GM19035 (cell line): Measurements from ENCODE around the gene ENSA.
"Not testable (repeated sequence)": the region's sequence is repeated elsewhere in the genome, so short reads cannot be mapped to it uniquely, and the experiment has no call there.

ENCODE experiments used
- ATAC-seq: cut with Tn5 transposase; IDR thresholded peaks from one replicate; pipeline ENCODE4 v1.9.1; 2021; ENCODE audit not compliant: unreplicated experiment

Gene ENSA

DNA sequence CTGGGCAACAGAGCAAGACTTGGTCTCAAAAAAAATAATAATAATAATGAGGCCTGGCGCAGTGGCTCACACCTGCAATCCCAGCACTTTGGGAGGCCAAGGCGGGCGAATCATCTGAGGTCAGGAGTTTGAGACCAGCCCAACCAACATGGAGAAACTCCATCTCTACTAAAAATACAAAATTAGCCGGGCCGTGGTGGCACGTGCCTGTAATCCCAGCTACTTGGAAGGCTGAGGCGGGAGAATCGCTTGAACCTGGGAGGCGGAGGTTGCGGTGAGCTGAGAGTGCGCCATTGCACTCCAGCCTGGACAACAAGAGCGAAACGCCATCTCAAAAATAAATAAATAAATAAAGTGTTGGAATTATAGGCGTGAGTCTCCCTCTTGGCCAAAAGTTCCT, 47.5 kb downstream of the ENSA start:
- not testable (repeated sequence) for ATAC-seq

- ATAC-seq, result not testable (repeated sequence)
Measured at GRCh38 chr1:150581437-150581836, 48.0 kb downstream of the ENSA start.

DNA sequence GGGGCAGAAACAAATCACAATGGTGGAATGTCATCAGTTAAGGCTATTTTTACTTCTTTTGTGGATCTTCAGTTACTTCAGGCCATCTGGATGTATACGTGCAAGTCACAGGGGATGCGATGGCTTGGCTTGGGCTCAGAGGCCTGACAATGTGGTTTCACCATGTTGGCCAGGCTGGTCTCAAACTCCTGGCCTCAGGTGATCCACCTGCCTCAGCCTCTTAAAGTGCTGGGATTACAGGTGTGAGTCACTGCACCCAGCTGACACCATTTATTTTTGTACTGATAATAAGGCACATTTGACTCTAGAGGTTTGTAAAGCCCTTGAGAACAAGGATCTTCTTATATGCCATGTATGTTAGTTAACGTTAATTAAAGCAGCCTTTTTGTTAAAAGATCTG, 48.4 kb downstream of the ENSA start:
- ATAC-seq, result not testable (repeated sequence)

- no peak for ATAC-seq
Measured at GRCh38 chr1:150579945-150580642, 49.3 kb downstream of the ENSA start.

DNA sequence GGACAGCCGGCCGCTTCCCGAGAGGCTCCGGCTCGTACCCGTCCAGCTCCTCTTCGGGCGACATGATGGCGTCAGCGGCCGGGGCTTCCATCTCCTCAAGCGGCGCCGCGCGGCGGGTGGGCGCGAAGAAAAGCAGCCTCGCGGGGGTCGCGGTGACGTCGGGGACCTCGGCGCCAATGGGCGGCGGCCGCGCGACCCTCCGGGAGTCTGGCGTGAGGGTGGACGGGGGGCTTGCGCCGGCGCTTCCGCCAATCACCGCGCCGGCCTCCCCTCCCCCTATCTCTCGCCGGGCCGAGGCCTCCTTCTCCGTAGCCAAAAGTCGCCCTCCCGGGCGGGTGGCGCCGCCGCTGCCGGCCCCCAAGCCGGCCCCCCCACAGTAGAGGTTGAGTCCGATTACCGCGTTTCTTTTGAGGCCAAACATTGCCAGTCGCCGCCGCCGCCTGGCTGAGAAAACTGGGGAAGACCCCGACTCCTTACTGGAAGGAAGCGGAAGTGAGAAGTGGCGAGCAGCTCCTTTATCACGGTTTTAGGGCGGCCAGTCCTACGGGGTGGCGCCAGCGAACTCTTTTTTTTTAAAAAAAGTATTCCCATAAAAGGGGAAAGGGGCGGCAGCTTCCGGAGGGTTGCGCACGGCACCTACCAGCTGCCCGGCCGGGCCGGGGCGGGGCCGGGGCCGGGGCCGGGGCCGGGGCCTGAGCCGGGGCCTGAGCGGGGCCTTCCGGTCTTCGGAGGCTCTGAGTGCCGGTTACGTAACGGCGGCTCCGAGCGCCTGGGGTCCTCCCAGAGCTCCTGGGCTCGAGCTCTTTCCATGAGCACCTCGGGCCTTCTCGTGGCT, 50.1 kb downstream of the ENSA start, which contains the start of gene MCL1:
Gene MCL1 (minus strand): TSS at position 501 of the 835 bp plus-strand sequence. CDS start 80 bp downstream, at position 421.
- ATAC-seq, result peak; percentile 93

GRCh38 chr1:150578272-150579109, 50.9 kb downstream of the ENSA start:
- ATAC-seq, result no peak

- no peak for ATAC-seq
Measured at GRCh38 chr1:150577557-150578271, 51.7 kb downstream of the ENSA start.

DNA sequence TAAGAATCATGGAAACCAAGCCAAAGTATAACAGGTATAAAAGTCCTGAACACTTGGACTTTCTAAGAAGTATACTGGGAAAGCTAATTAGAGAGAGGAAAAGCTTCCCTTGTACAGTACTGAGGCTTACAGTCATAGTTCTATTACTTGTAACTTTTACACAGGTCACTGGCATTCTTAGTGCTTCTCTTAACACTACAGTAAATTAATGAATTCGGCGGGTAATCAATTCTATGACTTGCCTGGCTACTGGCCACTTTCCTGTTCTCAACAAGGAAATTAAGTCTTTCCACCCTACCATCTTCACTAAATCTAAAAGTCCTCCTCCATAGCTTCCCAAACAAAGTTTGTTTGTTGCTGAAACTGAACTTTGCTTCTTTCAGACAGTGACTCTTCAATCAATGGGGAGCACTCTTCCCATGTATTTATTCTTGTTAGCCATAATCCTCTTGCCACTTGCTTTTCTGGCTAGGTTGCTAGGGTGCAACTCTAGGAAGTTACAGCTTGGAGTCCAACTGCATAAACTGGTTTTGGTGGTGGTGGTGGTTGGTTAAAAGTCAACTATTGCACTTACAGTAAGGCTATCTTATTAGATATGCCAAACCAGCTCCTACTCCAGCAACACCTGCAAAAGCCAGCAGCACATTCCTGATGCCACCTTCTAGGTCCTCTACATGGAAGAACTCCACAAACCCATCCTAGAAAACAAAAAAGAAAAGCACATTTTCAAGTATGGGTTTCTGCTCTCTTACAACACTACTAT, 52.4 kb downstream of the ENSA start:
- ATAC-seq, result no peak

GRCh38 chr1:150576367-150576711, 53.1 kb downstream of the ENSA start:
- no peak for ATAC-seq

DNA sequence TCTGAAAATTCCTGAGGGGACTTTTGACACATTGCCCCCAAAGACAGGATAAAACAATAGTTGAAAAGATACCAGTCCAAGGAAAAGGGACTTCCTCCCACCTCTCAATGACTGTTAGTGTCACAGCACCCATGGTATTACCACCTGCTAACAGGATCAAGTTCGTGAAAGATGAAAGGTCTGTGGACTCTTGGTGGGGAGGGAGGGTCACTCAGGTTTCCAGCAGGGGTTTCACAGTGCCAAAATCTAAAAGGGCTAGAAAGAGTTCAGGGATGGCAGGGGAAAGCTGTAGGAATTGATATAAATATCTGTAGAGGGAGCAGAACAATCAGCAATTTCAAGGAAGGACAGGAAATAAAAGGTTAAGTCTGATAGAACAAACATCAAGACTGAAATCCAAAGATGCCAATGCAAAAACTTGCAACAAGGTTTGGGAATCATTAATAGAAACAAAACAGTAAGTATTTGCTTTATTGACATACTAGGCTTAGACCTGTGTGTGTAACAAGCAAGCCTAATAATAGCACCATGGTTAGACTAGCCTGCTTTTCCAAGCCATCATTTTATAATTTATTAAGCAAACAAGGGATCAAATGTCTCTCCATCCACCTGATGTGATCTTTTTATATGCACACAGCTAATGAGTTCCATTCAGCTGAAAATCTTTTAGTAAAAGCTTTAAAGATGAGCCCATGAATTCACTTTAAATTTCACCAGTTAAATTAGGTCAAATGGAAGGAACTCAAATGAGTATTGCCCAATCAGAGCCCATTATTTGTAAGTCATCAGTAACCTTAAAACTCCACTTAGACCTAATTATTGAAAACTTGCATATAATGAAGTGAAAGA, 53.7 kb downstream of the ENSA start:
- no peak for ATAC-seq

GRCh38 chr1:150575072-150575489, 54.3 kb downstream of the ENSA start:
- ATAC-seq, result no peak

DNA sequence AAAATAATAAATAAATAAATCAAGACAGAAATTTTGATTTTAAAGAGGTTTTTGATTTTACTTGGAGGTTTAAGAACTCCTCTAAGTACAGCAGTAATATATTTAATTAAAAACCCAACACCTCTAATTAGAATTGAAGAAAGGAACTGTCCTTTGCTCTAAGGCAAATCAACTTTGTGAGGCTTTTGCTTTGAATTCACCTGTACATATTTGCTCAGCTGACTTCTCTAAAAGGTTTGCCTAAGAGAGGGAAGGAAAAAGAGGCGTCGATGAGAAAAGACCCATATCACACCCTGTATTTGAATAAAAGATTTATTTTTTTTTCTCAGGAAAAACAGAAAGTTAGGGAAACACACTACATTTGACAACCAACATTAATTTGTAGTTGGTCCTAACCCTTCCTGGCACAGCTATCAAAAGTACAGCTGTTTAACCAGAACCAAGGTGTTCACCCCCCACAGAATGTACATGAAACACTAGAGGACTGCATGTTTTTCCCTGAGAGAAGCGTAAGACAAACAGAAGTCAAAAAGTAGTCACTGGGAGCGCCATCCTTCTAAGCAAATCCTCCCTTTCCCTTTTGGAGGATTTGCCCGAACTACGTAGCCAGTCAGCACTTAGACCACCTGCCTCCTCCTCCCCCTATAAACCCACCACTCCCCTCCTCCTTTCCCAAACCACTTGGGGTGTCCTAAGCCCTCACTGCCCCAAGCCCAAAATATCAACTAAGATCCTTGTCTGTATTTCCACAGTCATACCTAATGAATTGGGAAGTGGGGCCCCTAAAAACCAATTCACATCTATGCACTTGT, 54.9 kb downstream of the ENSA start:
- ATAC-seq, result no peak

DNA sequence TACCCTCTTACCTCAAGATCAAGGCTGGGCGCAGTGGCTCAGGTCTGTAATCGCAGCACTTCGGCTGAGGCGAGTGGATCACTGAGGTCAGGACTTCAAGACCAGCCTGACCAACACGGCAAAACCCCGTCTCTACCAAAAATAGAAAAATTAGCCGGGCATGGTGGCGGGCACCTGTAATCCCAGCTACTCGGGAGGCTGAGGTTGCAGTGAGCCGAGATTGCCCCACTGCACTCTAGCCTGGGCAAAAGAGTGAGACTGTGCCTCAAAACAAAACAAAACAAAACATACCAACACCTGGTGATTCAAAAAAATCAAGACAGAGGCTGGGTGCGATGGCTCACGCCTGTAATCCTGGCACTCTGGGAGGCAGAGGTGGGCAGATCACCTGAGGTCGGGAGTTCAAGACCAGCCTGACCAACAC, 55.8 kb downstream of the ENSA start:
- ATAC-seq, result not testable (repeated sequence)

GRCh38 chr1:150572918-150573647, 56.3 kb downstream of the ENSA start:
- ATAC-seq, result no peak
